H9 (cell line): ENCODE measurements around the gene ARL8A. TPM values are rescaled to one million over a fixed set of nuclear protein-coding genes. Genes with fewer than 3 reads are reported as not detected.
"Not testable (repeated sequence)": the region's sequence is repeated elsewhere in the genome, so short reads cannot be mapped to it uniquely, and the experiment has no call there.

Experiments used
- DNase-seq: peaks from one replicate; pipeline ENCODE4 v3.0.0-alpha.2; 2017
- H2AFZ ChIP-seq: one replicate; pipeline ENCODE4 v1.6.1; 2013; ENCODE audit warnings: mild to moderate bottlenecking, low read length, control low read depth, moderate library complexity
- H2AK5ac ChIP-seq: 2 replicates; pipeline ENCODE4 v1.6.1; 2013; ENCODE audit warnings: low read length, control low read depth, mixed read lengths; ENCODE audit not compliant: insufficient read length
- H2BK120ac ChIP-seq: one replicate; pipeline ENCODE4 v1.6.1; 2013; ENCODE audit warnings: low read depth, mild to moderate bottlenecking, low read length, control low read depth, inconsistent platforms; ENCODE audit not compliant: poor library complexity, severe bottlenecking
- H2BK12ac ChIP-seq: 2 replicates; pipeline ENCODE4 v1.6.1; 2013; ENCODE audit warnings: low read length, control low read depth, mixed read lengths, low read depth; ENCODE audit not compliant: insufficient read length
- H2BK15ac ChIP-seq: 2 replicates; pipeline ENCODE4 v1.6.1; 2013; ENCODE audit warnings: low read depth, low read length, control low read depth
- H2BK20ac ChIP-seq: one replicate; pipeline ENCODE4 v1.6.1; 2013; ENCODE audit warnings: low read depth, mild to moderate bottlenecking, low read length, control low read depth, inconsistent platforms; ENCODE audit not compliant: poor library complexity, severe bottlenecking
- H2BK5ac ChIP-seq: 2 replicates; pipeline ENCODE4 v1.6.1; 2013; ENCODE audit warnings: low read length, control low read depth, mixed read lengths; ENCODE audit not compliant: insufficient read length
- H3K14ac ChIP-seq: 2 replicates; pipeline ENCODE4 v1.6.1; 2013; ENCODE audit warnings: low read length, control low read depth; ENCODE audit not compliant: insufficient read depth
- H3K18ac ChIP-seq: 2 replicates; pipeline ENCODE4 v1.6.1; 2013; ENCODE audit warnings: low read depth, mild to moderate bottlenecking, mixed read lengths, low read length, control low read depth; ENCODE audit not compliant: insufficient read length
- H3K23ac ChIP-seq: 2 replicates; pipeline ENCODE4 v1.6.1; 2013; ENCODE audit warnings: low read length, control low read depth, mixed read lengths, low read depth; ENCODE audit not compliant: insufficient read length
- H3K23me2 ChIP-seq: 2 replicates; pipeline ENCODE4 v1.6.1; 2013; ENCODE audit warnings: low read depth, mild to moderate bottlenecking, mixed read lengths, low read length, control low read depth; ENCODE audit not compliant: insufficient read length, poor library complexity, severe bottlenecking
- H3K27ac ChIP-seq: 2 replicates; pipeline ENCODE4 v1.5.1; 2013; ENCODE audit warnings: low read length, control low read depth, mixed read lengths, low read depth; ENCODE audit not compliant: insufficient read length
- H3K27me3 ChIP-seq: 2 replicates; pipeline ENCODE4 v1.6.1; 2013; ENCODE audit warnings: low read length, control low read depth, inconsistent platforms; ENCODE audit not compliant: insufficient read depth
- H3K4ac ChIP-seq: 2 replicates; pipeline ENCODE4 v1.6.1; 2013; ENCODE audit warnings: low read depth, mild to moderate bottlenecking, control low read depth, inconsistent platforms, low read length, moderate library complexity
- H3K4me1 ChIP-seq: 2 replicates; pipeline ENCODE4 v1.6.1; 2013; ENCODE audit warnings: low read length, control low read depth, inconsistent platforms; ENCODE audit not compliant: insufficient read depth
- H3K4me2 ChIP-seq: 2 replicates; pipeline ENCODE4 v1.6.1; 2013; ENCODE audit warnings: low read length, control low read depth, mixed read lengths; ENCODE audit not compliant: insufficient read length, insufficient read depth
- H3K56ac ChIP-seq: 2 replicates; pipeline ENCODE4 v1.6.1; 2013; ENCODE audit warnings: low read depth, mild to moderate bottlenecking, mixed read lengths, low read length, control low read depth; ENCODE audit not compliant: insufficient read length
- H3K79me1 ChIP-seq: 2 replicates; pipeline ENCODE4 v1.6.1; 2013; ENCODE audit warnings: low read depth, mild to moderate bottlenecking, moderate library complexity, low read length, control low read depth, inconsistent platforms; ENCODE audit not compliant: insufficient read depth, poor library complexity, severe bottlenecking
- H3K79me2 ChIP-seq: 2 replicates; pipeline ENCODE4 v1.6.1; 2013; ENCODE audit warnings: low read length, control low read depth, inconsistent platforms; ENCODE audit not compliant: insufficient read depth
- H3K9ac ChIP-seq: 2 replicates; pipeline ENCODE4 v1.6.1; 2013; ENCODE audit warnings: low read length, control low read depth, mixed read lengths; ENCODE audit not compliant: insufficient read length; ENCODE audit errors: extremely low read depth
- H3K9me3 ChIP-seq: one replicate; pipeline ENCODE4 v1.6.1; 2013; ENCODE audit warnings: low read depth, low read length, inconsistent platforms; ENCODE audit not compliant: control insufficient read depth
- H3T11ph ChIP-seq: one replicate; pipeline ENCODE4 v1.6.1; 2013; ENCODE audit warnings: mild to moderate bottlenecking, low read length, control low read depth, inconsistent platforms
- H4K20me1 ChIP-seq: one replicate; pipeline ENCODE4 v1.6.1; 2013; ENCODE audit not compliant: control insufficient read depth, insufficient read length, insufficient read depth
- H4K5ac ChIP-seq: 2 replicates; pipeline ENCODE4 v1.6.1; 2013; ENCODE audit warnings: low read depth, mild to moderate bottlenecking, mixed read lengths, low read length, control low read depth; ENCODE audit not compliant: insufficient read length
- H4K8ac ChIP-seq: replicated peaks from 2 replicates; pipeline ENCODE4 v1.6.1; 2013; ENCODE audit warnings: low read length, control low read depth, mixed read lengths, low read depth; ENCODE audit not compliant: insufficient read length
- H4K91ac ChIP-seq: 2 replicates; pipeline ENCODE4 v1.6.1; 2013; ENCODE audit warnings: low read depth, mild to moderate bottlenecking, moderate library complexity, mixed read lengths, low read length, control low read depth; ENCODE audit not compliant: insufficient read length
- H3K27ac Mint-ChIP-seq, 3 experiments: 2 replicates in 2 of 3; 3 replicates in 1 of 3; pipeline ENCODE4 v1.8.0; 2020 to 2021; ENCODE audit warnings: mixed read lengths in 3 of 3, mild to moderate bottlenecking in 1 of 3, moderate library complexity in 1 of 3
- H3K27me3 Mint-ChIP-seq: 2 replicates; pipeline ENCODE4 v1.8.0; 2021; ENCODE audit warnings: low read depth, mild to moderate bottlenecking, moderate library complexity, mixed read lengths
- H3K36me3 Mint-ChIP-seq, 3 experiments: 2 replicates in 2 of 3; 3 replicates in 1 of 3; pipeline ENCODE4 v1.8.0; 2020 to 2021; ENCODE audit warnings: low read depth in 3 of 3, mixed read lengths in 3 of 3; ENCODE audit not compliant: insufficient read depth in 1 of 3
- H3K4me1 Mint-ChIP-seq, 2 experiments: 2 replicates each; pipeline ENCODE4 v1.8.0; 2020; ENCODE audit warnings: mixed read lengths in 2 of 2
- H3K4me3 Mint-ChIP-seq, 2 experiments: 2 replicates in 1 of 2; 3 replicates in 1 of 2; pipeline ENCODE4 v1.8.0; 2020 to 2021; ENCODE audit warnings: mild to moderate bottlenecking in 2 of 2, mixed read lengths in 2 of 2, moderate library complexity in 1 of 2
- H3K9me3 Mint-ChIP-seq, 2 experiments: 2 replicates in 1 of 2; 3 replicates in 1 of 2; pipeline ENCODE4 v1.8.0; 2020; ENCODE audit warnings: mild to moderate bottlenecking in 2 of 2, mixed read lengths in 2 of 2, moderate library complexity in 1 of 2
- CTCF ChIP-seq: fragments of 200-600 bp; sonication (generic); conservative IDR thresholded peaks from 3 replicates; pipeline ENCODE4 v1.8.0; 2021; ENCODE audit warnings: antibody characterized with exemption, mild to moderate bottlenecking
- WGBS: extraction: QIAGEN DNeasy Blood & Tissue Kit; methylation state at CpG from one replicate; pipeline ENCODE4 v1.1.7; 2013; ENCODE audit warnings: missing lambda C conversion rate, low lambda C conversion rate, mixed read lengths; ENCODE audit not compliant: insufficient read length; ENCODE audit errors: extremely low coverage; 5-methylcytosine and 5-hydroxymethylcytosine counted together
- total RNA-seq: library from RNA; stranded (reverse); gene quantifications from 2 replicates; pipeline ENCODE4 v1.2.1, GENCODE V29; 2021

ARL8A gene
- total RNA-seq, 1 experiment from 2014 or later: 67.2 TPM

- Mint-ChIP-seq H3K4me1 (peaks cover 21 to 28% of the 10 kb centered on the region in 2 experiments), H3K36me3 (peaks cover 3 to 4% (median 4%) of the 10 kb centered on the region in 3 experiments; a peak in 4 of 7 replicates), H3K27ac (peak overlapping the region; percentile 24 to 79 (median 46); a peak in 5 of 7 replicates), H3K9me3 (no peaks in the 10 kb centered on the region), H3K27me3 (peaks cover 13% of the 10 kb centered on the region), H3K4me3 (peak overlapping the region; percentile 83 to 86)
- Histone ChIP-seq H2BK120ac (no peak overlapping the region), H3K56ac (no peak overlapping the region), H4K5ac (no peak overlapping the region), H2AK5ac (no peak overlapping the region), H4K8ac (no peak overlapping the region), H3K14ac (no peak overlapping the region), H2AFZ (no peak overlapping the region), H2BK20ac (no peak overlapping the region), H3K9me3 (no peaks in the 10 kb centered on the region), H3K27me3 (no peaks in the 10 kb centered on the region; the same call in 1 of the 2 replicates), H4K91ac (no peak overlapping the region), H3K79me2 (peaks cover 13% of the 10 kb centered on the region; the same call in 1 of the 2 replicates), H3K9ac (peak overlapping the region; percentile 35), H3K18ac (no peak overlapping the region), H3K4ac (no peak overlapping the region), H2BK15ac (no peak overlapping the region), H3T11ph (no peak overlapping the region), H3K79me1 (peaks cover 11% of the 10 kb centered on the region), H3K4me2 (peak overlapping the region; percentile 74), H2BK12ac (no peak overlapping the region), H4K20me1 (no peaks in the 10 kb centered on the region), H3K23me2 (peaks cover 14% of the 10 kb centered on the region), H3K4me1 (peaks cover 3% of the 10 kb centered on the region; the same call in 1 of the 2 replicates), H3K27ac (no peak overlapping the region), H2BK5ac (no peak overlapping the region), H3K23ac (no peak overlapping the region)
- TF ChIP-seq CTCF: no peak
- DNase-seq: no peak
- WGBS: no CpG with 5 or more reads among the region's 17 CpGs
These were observed 1.3 kb downstream of the ARL8A start for GRCh38 chr1:202143011-202143767.

- no CpG with 5 or more reads among the region's 3 CpGs for WGBS
These were observed 3.1 kb downstream of the ARL8A start for GRCh38 chr1:202141468-202141867.

More at GRCh38 chr1:202141468-202141867, 3.1 kb downstream of the ARL8A start:
- not testable (repeated sequence) for H2BK120ac ChIP-seq, H4K91ac ChIP-seq, H2BK5ac ChIP-seq, H3K27ac ChIP-seq, DNase-seq, H3K23ac ChIP-seq, H2BK15ac ChIP-seq, H2BK12ac ChIP-seq, H3K4me3 Mint-ChIP-seq, H3K4me1 ChIP-seq, H4K5ac ChIP-seq, H3K4me2 ChIP-seq, H2AK5ac ChIP-seq, H3K18ac ChIP-seq, H3K56ac ChIP-seq, H3K9ac ChIP-seq, H3T11ph ChIP-seq, H4K20me1 ChIP-seq, H3K4ac ChIP-seq, H3K9me3 ChIP-seq, H2AFZ ChIP-seq, H2BK20ac ChIP-seq, H3K27ac Mint-ChIP-seq, H4K8ac ChIP-seq, H3K27me3 ChIP-seq, H3K14ac ChIP-seq, H3K9me3 Mint-ChIP-seq
- Mint-ChIP-seq H3K36me3 (peaks cover 6 to 12% (median 7%) of the 10 kb centered on the region in 3 experiments; a peak in 4 of 7 replicates), H3K27me3 (peaks cover 10% of the 10 kb centered on the region), H3K4me1 (peaks cover 23 to 31% of the 10 kb centered on the region in 2 experiments)
- Histone ChIP-seq H3K79me1 (peaks cover 11% of the 10 kb centered on the region), H3K23me2 (peaks cover 14% of the 10 kb centered on the region), H3K79me2 (peaks cover 13% of the 10 kb centered on the region; the same call in 1 of the 2 replicates)
